ENCODE results near the gene P2RY14.

GRCh38 chr3:151213151-151213550 lies 65.2 kb downstream of the P2RY14 start:
- TF ChIP-seq, protein P1, sequence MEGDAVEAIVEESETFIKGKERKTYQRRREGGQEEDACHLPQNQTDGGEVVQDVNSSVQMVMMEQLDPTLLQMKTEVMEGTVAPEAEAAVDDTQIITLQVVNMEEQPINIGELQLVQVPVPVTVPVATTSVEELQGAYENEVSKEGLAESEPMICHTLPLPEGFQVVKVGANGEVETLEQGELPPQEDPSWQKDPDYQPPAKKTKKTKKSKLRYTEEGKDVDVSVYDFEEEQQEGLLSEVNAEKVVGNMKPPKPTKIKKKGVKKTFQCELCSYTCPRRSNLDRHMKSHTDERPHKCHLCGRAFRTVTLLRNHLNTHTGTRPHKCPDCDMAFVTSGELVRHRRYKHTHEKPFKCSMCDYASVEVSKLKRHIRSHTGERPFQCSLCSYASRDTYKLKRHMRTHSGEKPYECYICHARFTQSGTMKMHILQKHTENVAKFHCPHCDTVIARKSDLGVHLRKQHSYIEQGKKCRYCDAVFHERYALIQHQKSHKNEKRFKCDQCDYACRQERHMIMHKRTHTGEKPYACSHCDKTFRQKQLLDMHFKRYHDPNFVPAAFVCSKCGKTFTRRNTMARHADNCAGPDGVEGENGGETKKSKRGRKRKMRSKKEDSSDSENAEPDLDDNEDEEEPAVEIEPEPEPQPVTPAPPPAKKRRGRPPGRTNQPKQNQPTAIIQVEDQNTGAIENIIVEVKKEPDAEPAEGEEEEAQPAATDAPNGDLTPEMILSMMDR (IDR thresholded peaks at IDR 0.05), result no peak
- TF ChIP-seq POLR2AphosphoS5 (IDR thresholded peaks at IDR 0.05) (no peak), POLR2A (IDR thresholded peaks at IDR 0.05) (no peak)

Measured in transverse colon (tissue), 4 donors.